Nephron progenitor cell (in vitro differentiated cells): ENCODE results near the gene ASAP2.

Experiments
- DNase-seq: peaks from one replicate; pipeline ENCODE4 v3.0.0; 2021
- H3K27ac Mint-ChIP-seq: 2 replicates; pipeline ENCODE4 v1.8.0; 2021; ENCODE audit warnings: mild to moderate bottlenecking, moderate library complexity, mixed read lengths
- H3K27me3 Mint-ChIP-seq: 2 replicates; pipeline ENCODE4 v1.8.0; 2021; ENCODE audit warnings: mild to moderate bottlenecking, low read depth, mixed read lengths; ENCODE audit not compliant: poor library complexity
- H3K36me3 Mint-ChIP-seq: 2 replicates; pipeline ENCODE4 v1.8.0; 2021; ENCODE audit warnings: low read depth, mixed read lengths
- H3K4me1 Mint-ChIP-seq: 2 replicates; pipeline ENCODE4 v1.8.0; 2021; ENCODE audit warnings: mixed read lengths
- H3K4me3 Mint-ChIP-seq: 2 replicates; pipeline ENCODE4 v1.8.0; 2021; ENCODE audit warnings: mild to moderate bottlenecking, moderate library complexity, mixed read lengths
- H3K9me3 Mint-ChIP-seq: 2 replicates; pipeline ENCODE4 v1.8.0; 2021; ENCODE audit warnings: mild to moderate bottlenecking, moderate library complexity, mixed read lengths
- CTCF ChIP-seq: fragments of 200-600 bp; sonication (generic); IDR thresholded peaks from 2 replicates; pipeline ENCODE4 v1.5.0; 2021; ENCODE audit warnings: antibody characterized with exemption

The ASAP2 gene

DNA sequence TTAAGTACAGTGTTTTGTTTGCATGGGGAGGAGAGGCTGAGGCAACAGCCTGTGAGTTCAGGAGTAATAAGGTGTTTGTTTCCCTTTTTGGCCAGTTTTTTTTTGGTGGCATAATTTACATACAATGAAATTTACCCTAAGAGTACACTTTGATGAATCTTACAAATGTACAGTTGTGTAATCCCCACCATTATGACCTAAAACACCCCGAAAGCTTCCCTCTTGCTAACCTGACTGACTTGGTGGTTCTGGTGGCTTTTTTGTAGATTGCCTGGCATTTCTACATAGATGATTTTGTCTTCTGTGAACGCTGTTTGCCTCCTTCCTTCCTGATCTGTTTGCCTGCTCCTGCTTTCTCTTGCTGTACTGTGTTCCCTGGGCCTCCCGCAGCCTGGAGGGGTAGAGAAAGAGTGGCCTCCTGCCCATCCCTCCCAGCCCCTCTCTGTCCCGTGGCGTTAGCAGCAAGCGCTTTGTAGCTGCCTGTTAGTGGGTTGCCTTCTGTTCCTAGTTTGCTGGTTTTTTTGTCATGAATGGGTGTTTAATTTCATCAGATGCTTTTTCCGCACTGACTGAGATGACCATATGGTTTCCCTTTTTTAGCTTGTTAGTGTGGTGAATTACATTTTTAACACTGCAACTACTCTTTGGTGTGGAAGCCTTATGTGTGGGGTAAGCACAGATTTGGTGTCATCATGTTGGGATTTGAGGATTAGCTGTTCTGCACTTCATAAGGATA, 32.1 kb downstream of the ASAP2 start:
- TF ChIP-seq CTCF, result no peak
- H3K9me3 Mint-ChIP-seq, result no peaks in the 10 kb centered on the region
- H3K4me3 Mint-ChIP-seq, result no peak overlapping the region
- H3K27ac Mint-ChIP-seq, result peak overlapping the region; percentile 17
- H3K4me1 Mint-ChIP-seq, result peaks cover 80% of the 10 kb centered on the region
- H3K36me3 Mint-ChIP-seq, result peaks cover 25% of the 10 kb centered on the region
- no peaks in the 10 kb centered on the region for H3K27me3 Mint-ChIP-seq
- DNase-seq, result no peak

DNA sequence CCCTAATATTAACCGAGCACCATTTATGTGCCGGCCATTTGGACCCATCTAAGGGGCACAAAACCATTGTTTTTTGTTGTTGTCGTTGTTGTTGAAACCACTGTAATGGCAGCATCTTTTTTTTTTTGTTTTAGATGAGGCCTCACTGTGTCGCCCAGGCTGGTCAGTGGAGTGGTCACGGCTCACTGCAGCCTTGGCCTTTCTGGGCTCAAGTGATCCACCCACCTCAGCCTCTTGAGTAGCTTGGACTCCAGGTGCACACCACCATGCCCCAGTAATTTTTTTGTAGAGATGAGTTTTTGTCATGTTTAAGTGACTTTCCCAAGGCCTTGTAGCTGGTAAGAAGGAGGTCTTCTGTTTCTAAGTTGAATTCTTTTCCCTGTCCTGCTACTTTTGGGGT, 33.0 kb downstream of the ASAP2 start:
- no peak overlapping the region for H3K27ac Mint-ChIP-seq
- TF ChIP-seq CTCF, result no peak
- H3K27me3 Mint-ChIP-seq, result no peaks in the 10 kb centered on the region
- no peak overlapping the region for H3K4me3 Mint-ChIP-seq
- no peaks in the 10 kb centered on the region for H3K9me3 Mint-ChIP-seq
- peaks cover 74% of the 10 kb centered on the region for H3K4me1 Mint-ChIP-seq
- DNase-seq, result no peak
- H3K36me3 Mint-ChIP-seq, result peaks cover 25% of the 10 kb centered on the region

- H3K4me3 Mint-ChIP-seq, result no peak overlapping the region
- peaks cover 74% of the 10 kb centered on the region for H3K4me1 Mint-ChIP-seq
- no peaks in the 10 kb centered on the region for H3K9me3 Mint-ChIP-seq
- TF ChIP-seq CTCF, result no peak
- no peaks in the 10 kb centered on the region for H3K27me3 Mint-ChIP-seq
- no peak overlapping the region for H3K27ac Mint-ChIP-seq
- peaks cover 25% of the 10 kb centered on the region for H3K36me3 Mint-ChIP-seq
- no peak for DNase-seq
Measured at GRCh38 chr2:9240745-9241144, 34.1 kb downstream of the ASAP2 start.

- Mint-ChIP-seq H3K4me3 (no peak overlapping the region), H3K27ac (no peak overlapping the region), H3K9me3 (no peaks in the 10 kb centered on the region), H3K4me1 (peaks cover 69% of the 10 kb centered on the region), H3K36me3 (peaks cover 25% of the 10 kb centered on the region), H3K27me3 (peaks cover under 1% of the 10 kb centered on the region)
- no peak for TF ChIP-seq CTCF
- DNase-seq, result no peak
Measured at GRCh38 chr2:9241233-9241632, 34.6 kb downstream of the ASAP2 start.

- H3K4me3 Mint-ChIP-seq, result no peak overlapping the region
- peaks cover 25% of the 10 kb centered on the region for H3K36me3 Mint-ChIP-seq
- peaks cover 6% of the 10 kb centered on the region for H3K27me3 Mint-ChIP-seq
- peaks cover 65% of the 10 kb centered on the region for H3K4me1 Mint-ChIP-seq
- no peaks in the 10 kb centered on the region for H3K9me3 Mint-ChIP-seq
- TF ChIP-seq CTCF, result no peak
- H3K27ac Mint-ChIP-seq, result no peak overlapping the region
- no peak for DNase-seq
Measured at GRCh38 chr2:9243357-9243756, 36.7 kb downstream of the ASAP2 start.

DNA sequence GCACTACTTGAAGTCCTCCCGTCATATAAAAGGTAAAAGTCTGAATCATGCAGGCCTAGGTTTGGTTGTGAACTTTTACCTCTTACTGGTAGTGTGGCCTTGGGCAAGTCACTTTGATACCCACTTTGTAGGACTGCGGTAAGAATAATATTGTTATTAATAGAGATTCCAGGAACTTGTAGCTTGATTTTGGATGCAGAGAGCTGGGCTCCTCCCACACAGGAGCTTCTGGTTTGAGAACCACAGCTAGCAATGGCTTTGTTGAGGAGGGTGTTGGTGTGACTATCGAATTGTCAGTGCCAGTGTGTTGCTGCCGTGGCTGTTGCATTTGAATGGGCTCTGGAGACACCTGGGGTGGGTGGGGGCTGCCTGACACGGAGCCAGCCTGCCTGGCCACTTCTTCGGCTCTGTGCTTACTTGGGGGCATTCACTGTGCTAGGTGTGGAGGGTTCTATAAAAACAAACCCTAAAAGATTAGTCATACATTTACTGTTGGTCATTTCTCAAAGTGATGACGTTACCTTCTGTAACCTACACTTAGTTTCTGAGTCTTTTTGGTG, 38.5 kb downstream of the ASAP2 start:
- Mint-ChIP-seq H3K4me1 (peaks cover 66% of the 10 kb centered on the region), H3K9me3 (no peaks in the 10 kb centered on the region), H3K27me3 (peaks cover 9% of the 10 kb centered on the region), H3K27ac (no peak overlapping the region), H3K4me3 (no peak overlapping the region), H3K36me3 (peaks cover 19% of the 10 kb centered on the region)
- DNase-seq, result no peak
- TF ChIP-seq CTCF, result no peak
